Endothelial cell of umbilical vein (primary cell): ENCODE data around the gene PRIMPOL. TPM values are rescaled to one million over a fixed set of nuclear protein-coding genes. Genes with fewer than 3 reads are reported as not detected.

Experiments
- BruUV-seq: library from RNA; stranded (reverse); fragments of 400-500 nt; replicated peaks from 2 replicates; lab custom pipeline; 2021; lab: Mats Ljungman, UMichigan
- CTCF ChIA-PET: fragments of 300-600, 350-600 bp; sonication (Branson Sonifier 250); formaldehyde crosslinking; loops from one replicate; lab custom pipeline; 2021; ENCODE audit warnings: antibody characterized with exemption, inconsistent platforms; lab: Charles Lee
- POLR2A ChIA-PET: fragments of 300-600, 350-600 bp; sonication (Branson Sonifier 250); formaldehyde crosslinking; loops from one replicate; lab custom pipeline; 2021; ENCODE audit warnings: antibody characterized with exemption, inconsistent platforms; lab: Charles Lee
- DNase-seq: peaks from one replicate; pipeline ENCODE4 v3.0.0-alpha.2; 2011; ENCODE audit warnings: low read depth, low spot score
- FAIRE-seq: peaks from 2 replicates; lab custom pipeline; 2011; peaks lifted over from hg19 to GRCh38; lab: Jason Lieb, UNC
- H2AFZ ChIP-seq: 2 replicates; pipeline ENCODE4 v1.6.0; 2012; ENCODE audit warnings: low read depth, low read length, control low read depth, inconsistent platforms
- H3K27ac ChIP-seq: 2 replicates; pipeline ENCODE4 v1.5.1; 2011; ENCODE audit warnings: low read depth, mild to moderate bottlenecking, control low read depth, low read length, moderate library complexity; ENCODE audit not compliant: insufficient read depth
- H3K27me3 ChIP-seq, 2 experiments: 2 replicates each; pipeline versions ENCODE4 v1.6.0 to v1.6.1; 2011; ENCODE audit warnings: low read length in 2 of 2, mixed read lengths in 1 of 2; ENCODE audit not compliant: control insufficient read depth in 2 of 2, insufficient read depth in 2 of 2
- H3K36me3 ChIP-seq, 2 experiments: 2 replicates in 1 of 2; 3 replicates in 1 of 2; pipeline ENCODE4 v1.5.1; 2011; ENCODE audit warnings: low read length in 2 of 2, mild to moderate bottlenecking in 1 of 2, moderate library complexity in 1 of 2; ENCODE audit not compliant: control insufficient read depth in 2 of 2, insufficient read depth in 2 of 2; ENCODE audit errors: extremely low read depth in 1 of 2
- H3K4me1 ChIP-seq: 3 replicates; pipeline ENCODE4 v1.5.1; 2011; ENCODE audit warnings: mild to moderate bottlenecking, low read length; ENCODE audit not compliant: control insufficient read depth, insufficient read depth; ENCODE audit errors: extremely low read depth
- H3K4me2 ChIP-seq: 2 replicates; pipeline ENCODE4 v1.6.1; 2011; ENCODE audit warnings: low read length, control low read depth, mixed read lengths; ENCODE audit not compliant: insufficient read depth
- H3K4me3 ChIP-seq, 3 experiments: fragments of 200-600 bp in 1 of 3; sonication (generic), shearing (Covaris generic) in 1 of 3; replicated peaks in 1 of 3; 2 replicates each; pipeline ENCODE4 v1.5.1; 2011 to 2016; ENCODE audit warnings: control low read depth in 3 of 3, low read length in 3 of 3, mild to moderate bottlenecking in 2 of 3, inconsistent platforms in 1 of 3, low read depth in 1 of 3, moderate library complexity in 1 of 3; ENCODE audit not compliant: insufficient read depth in 1 of 3
- H3K79me2 ChIP-seq: 2 replicates; pipeline ENCODE4 v1.6.0; 2012; ENCODE audit warnings: low read length, inconsistent platforms; ENCODE audit not compliant: control insufficient read depth, insufficient read depth
- H3K9ac ChIP-seq: replicated peaks from 2 replicates; pipeline ENCODE3; 2011; ENCODE audit warnings: low read length, control low read depth; ENCODE audit not compliant: insufficient read depth; ENCODE audit errors: extremely low read depth
- H3K9me1 ChIP-seq: replicated peaks from 3 replicates; pipeline ENCODE4 v1.6.0; 2011; ENCODE audit warnings: mild to moderate bottlenecking, low read length; ENCODE audit not compliant: control insufficient read depth, insufficient read depth; ENCODE audit errors: extremely low read depth
- H3K9me3 ChIP-seq: replicated peaks from 2 replicates; pipeline ENCODE4 v1.5.1; 2012; ENCODE audit warnings: low read length, inconsistent platforms; ENCODE audit not compliant: control insufficient read depth, insufficient read depth
- H4K20me1 ChIP-seq: replicated peaks from 2 replicates; pipeline ENCODE3; 2011; ENCODE audit warnings: mild to moderate bottlenecking, low read length; ENCODE audit not compliant: control insufficient read depth, insufficient read depth; ENCODE audit errors: extremely low read depth
- CTCF ChIP-seq, 2 donors: IDR thresholded peaks; 1 replicate in 1 of 2; 2 replicates in 1 of 2; pipeline ENCODE4 v1.5.1; 2011; ENCODE audit warnings: low read length in 2 of 2, mild to moderate bottlenecking in 2 of 2, moderate library complexity in 2 of 2, control low read depth in 1 of 2, inconsistent platforms in 1 of 2, low read depth in 1 of 2; ENCODE audit not compliant: insufficient read depth in 1 of 2; ENCODE audit errors: extremely low read depth in 1 of 2
- EZH2 ChIP-seq: IDR thresholded peaks from 2 replicates; pipeline ENCODE4 v1.6.1; 2012; ENCODE audit warnings: borderline replicate concordance, low read depth, mild to moderate bottlenecking, moderate library complexity, low read length, inconsistent platforms; ENCODE audit not compliant: severe bottlenecking
- FOS ChIP-seq: IDR thresholded peaks from 2 replicates; pipeline ENCODE4 v1.6.1; 2011; ENCODE audit warnings: mild to moderate bottlenecking, low read length, moderate library complexity, borderline replicate concordance; ENCODE audit not compliant: insufficient read depth
- GATA2 ChIP-seq: IDR thresholded peaks from 2 replicates; pipeline ENCODE4 v1.7.0; 2011; ENCODE audit warnings: low read depth, mild to moderate bottlenecking, moderate library complexity, mixed read lengths, low read length; ENCODE audit not compliant: insufficient read length, insufficient read depth
- JUN ChIP-seq: IDR thresholded peaks from 2 replicates; pipeline ENCODE4 v1.6.1; 2011; ENCODE audit warnings: borderline replicate concordance, low read depth; ENCODE audit not compliant: insufficient read length, insufficient read depth
- MAX ChIP-seq: IDR thresholded peaks from 2 replicates; pipeline ENCODE4 v1.6.1; 2011; ENCODE audit not compliant: insufficient read depth, insufficient read length
- MYC ChIP-seq: IDR thresholded peaks from one replicate; pipeline ENCODE4 v1.6.1; 2011; ENCODE audit warnings: mild to moderate bottlenecking, low read depth, low read length
- POLR2A ChIP-seq: IDR thresholded peaks from 2 replicates; pipeline ENCODE4 v1.6.1; 2012; ENCODE audit warnings: low read depth, mild to moderate bottlenecking, control low read depth, low read length
- POLR2AphosphoS5 ChIP-seq: IDR thresholded peaks from 2 replicates; pipeline ENCODE4 v1.6.1; 2012; ENCODE audit warnings: low read depth, mild to moderate bottlenecking, control low read depth, low read length, moderate library complexity; ENCODE audit not compliant: insufficient read depth
- dilution Hi-C: fragments of 300-500 bp; cut with MboI; formaldehyde crosslinking; loops from one replicate; pipeline ENCODE4 v1.15.0; 2019; ENCODE audit warnings: low sequenced_read_pairs; ENCODE audit not compliant: extremely low pct_ligation_motif_present
- intact Hi-C: fragments of 100-400 bp; cut with micrococcal nuclease; formaldehyde crosslinking; loops from one replicate; pipeline ENCODE4 v1.10.0; 2022
- polyA plus RNA-seq, 4 experiments: library from polyadenylated mRNA; depleted of rRNA in 3 of 4; stranded (reverse) in 3 of 4; unstranded in 1 of 4; fragments of >200 nt; gene quantifications; 2 replicates each; pipeline versions ENCODE4 v1.2.1 to v1.2.3, GENCODE V29; 2011 to 2012; ENCODE audit warnings: missing spikeins in 1 of 4
- total RNA-seq: library from RNA; stranded (reverse); gene quantifications from 2 replicates; pipeline ENCODE4 v1.2.3, GENCODE V29; 2021

Gene PRIMPOL
- total and polyA plus RNA-seq, 2 donors (not counting 3 experiments of a cell fraction or from before 2014, with no cell fraction given): 5.9 to 11.1 TPM

GRCh38 chr4:184653650-184654049 is 4.1 kb downstream of the PRIMPOL start:
- no peak overlapping the region for H3K4me2 ChIP-seq
- H3K27ac ChIP-seq: no peak overlapping the region
- peaks cover 14% of the 10 kb centered on the region for H3K79me2 ChIP-seq
- H3K9ac ChIP-seq: no peak overlapping the region
- H2AFZ ChIP-seq: no peak overlapping the region
- H3K4me3 ChIP-seq: no peak overlapping the region
- TF ChIP-seq EZH2 (no peak), MYC (no peak), MAX (no peak), CTCF (IDR thresholded peaks at IDR 0.05; ENCODE audit: extremely low read depth in 1 of 2, insufficient read depth in 1 of 2, low read depth in 1 of 2, low read length in 2 of 2) (no peak), POLR2AphosphoS5 (no peak), POLR2A (no peak), GATA2 (no peak), FOS (no peak), JUN (no peak)
- H3K4me1 ChIP-seq: peaks cover 7% of the 10 kb centered on the region
- H3K36me3 ChIP-seq: no peaks in the 10 kb centered on the region
- no peaks in the 10 kb centered on the region for H3K9me1 ChIP-seq
- H4K20me1 ChIP-seq: no peaks in the 10 kb centered on the region
- ChIA-PET CTCF (interaction anchor here (1.0 to 1.5 kb wide), 3 partner anchors 9 to 92 kb away, joined by 3 to 4 read pairs (median 3); no protein-coding TSS in a partner anchor), POLR2A (no interaction called here)
- intact Hi-C loops (loop anchor here (10.0 kb wide), 1 partner anchor 351 kb away; no protein-coding TSS in a partner anchor), dilution Hi-C loops (no loop called here)
- no peaks in the 10 kb centered on the region for H3K27me3 ChIP-seq
- BruUV-seq: no TSS peak
- no peaks in the 10 kb centered on the region for H3K9me3 ChIP-seq
- DNase-seq (no peak), FAIRE-seq (no peak)
